HG03469 (cell line): ENCODE results near the gene SYAP1.
"Not testable (repeated sequence)": the region's sequence is repeated elsewhere in the genome, so short reads cannot be mapped to it uniquely, and the experiment has no call there.

Source experiments
- ATAC-seq: cut with Tn5 transposase; IDR thresholded peaks from one replicate; pipeline ENCODE4 v1.9.1; 2021; ENCODE audit warnings: mild to moderate bottlenecking, moderate library complexity, moderate number of reproducible peaks; ENCODE audit not compliant: unreplicated experiment

SYAP1 gene

GRCh38 chrX:16722481-16722880 is 3.1 kb downstream of the SYAP1 start:
- ATAC-seq = no peak

GRCh38 chrX:16725072-16725471 is 5.7 kb downstream of the SYAP1 start:
- ATAC-seq = no peak

- ATAC-seq = not testable (repeated sequence)
Observed at GRCh38 chrX:16726347-16726988, 7.1 kb downstream of the SYAP1 start.

GRCh38 chrX:16727637-16728036 is 8.2 kb downstream of the SYAP1 start:
- ATAC-seq = no peak

- ATAC-seq = no peak
Observed at GRCh38 chrX:16730450-16730849, 11.0 kb downstream of the SYAP1 start.

GRCh38 chrX:16733013-16733412 is 13.6 kb downstream of the SYAP1 start:
- no peak for ATAC-seq

GRCh38 chrX:16737024-16737423 is 17.6 kb downstream of the SYAP1 start:
- ATAC-seq = no peak

- no peak for ATAC-seq
Observed at GRCh38 chrX:16739574-16739973, 20.2 kb downstream of the SYAP1 start.

GRCh38 chrX:16743604-16744325 is 24.4 kb downstream of the SYAP1 start:
- ATAC-seq = no peak

- ATAC-seq = no peak
Observed at GRCh38 chrX:16745102-16745501, 25.7 kb downstream of the SYAP1 start.

GRCh38 chrX:16745659-16746058 is 26.2 kb downstream of the SYAP1 start:
- no peak for ATAC-seq

GRCh38 chrX:16748425-16748824 is 29.0 kb downstream of the SYAP1 start:
- ATAC-seq = no peak

- ATAC-seq = no peak
Observed at GRCh38 chrX:16750136-16750535, 30.7 kb downstream of the SYAP1 start.

- no peak for ATAC-seq
Observed at GRCh38 chrX:16754019-16754418, 34.6 kb downstream of the SYAP1 start.

GRCh38 chrX:16756724-16757123 is 37.3 kb downstream of the SYAP1 start:
- ATAC-seq = no peak

- ATAC-seq = not testable (repeated sequence)
Observed at GRCh38 chrX:16761500-16761899, 42.1 kb downstream of the SYAP1 start.

GRCh38 chrX:16762579-16762978 is 43.2 kb downstream of the SYAP1 start:
- no peak for ATAC-seq

- no peak for ATAC-seq
Observed at GRCh38 chrX:16765594-16765993, 46.2 kb downstream of the SYAP1 start.

GRCh38 chrX:16770970-16771482 is 51.6 kb downstream of the SYAP1 start:
- ATAC-seq = no peak

- no peak for ATAC-seq
Observed at GRCh38 chrX:16771483-16772398, 52.3 kb downstream of the SYAP1 start.

GRCh38 chrX:16772460-16772859 is 53.0 kb downstream of the SYAP1 start:
- no peak for ATAC-seq
